ENCODE measurements around the gene PARD3. TPM values are rescaled to one million over a fixed set of nuclear protein-coding genes. Genes with fewer than 3 reads are reported as not detected.
A peak's percentile ranks its signal among the peaks of the same experiment; 100 is the strongest.

Gene PARD3
- total and polyA plus RNA-seq, 8 donors: 25.6 to 54.5 (median 47.8) TPM

DNA sequence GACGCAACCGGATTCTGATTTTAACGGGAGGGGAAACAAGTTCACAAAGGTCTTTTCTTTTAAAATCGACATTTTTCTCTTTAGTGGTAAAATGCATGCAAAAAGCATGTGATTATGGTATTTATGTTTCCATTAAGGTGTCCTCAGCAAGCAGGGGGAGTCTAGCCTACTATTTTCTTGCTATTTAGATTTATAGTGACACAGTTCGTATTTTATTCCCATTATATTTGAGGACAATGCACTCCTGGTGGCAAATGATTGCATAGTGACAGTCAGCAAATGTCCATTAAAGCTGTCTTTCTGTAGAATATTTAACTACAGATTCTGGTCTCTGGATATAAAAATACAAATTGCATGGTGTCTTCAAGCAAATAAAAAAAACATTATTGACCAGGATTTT lies 554.2 kb downstream of the PARD3 start:
- intact Hi-C loops (cut with DNase I): no loop called here
- DNase-seq (no peak), ATAC-seq (no peak)
- Histone ChIP-seq H3K27ac (no peak overlapping the region), H3K4me1 (no peaks in the 10 kb centered on the region), H3K9me3 (no peaks in the 10 kb centered on the region), H3K27me3 (no peaks in the 10 kb centered on the region), H3K36me3 (no peaks in the 10 kb centered on the region), H3K4me3 (no peak overlapping the region)
- TF ChIP-seq CTCF (IDR thresholded peaks at IDR 0.05): no peak

GRCh38 chr10:34256216-34256615 lies 558.9 kb downstream of the PARD3 start:
- TF ChIP-seq CTCF (IDR thresholded peaks at IDR 0.05): no peak
- no peak overlapping the region for H3K27ac ChIP-seq
- no peaks in the 10 kb centered on the region for H3K4me1 ChIP-seq
- no peak for DNase-seq
- no peaks in the 10 kb centered on the region for H3K9me3 ChIP-seq
- intact Hi-C loops (cut with DNase I): no loop called here
- H3K27me3 ChIP-seq: no peaks in the 10 kb centered on the region
- H3K4me3 ChIP-seq: no peak overlapping the region
- ATAC-seq: no peak
- H3K36me3 ChIP-seq: no peaks in the 10 kb centered on the region

DNA sequence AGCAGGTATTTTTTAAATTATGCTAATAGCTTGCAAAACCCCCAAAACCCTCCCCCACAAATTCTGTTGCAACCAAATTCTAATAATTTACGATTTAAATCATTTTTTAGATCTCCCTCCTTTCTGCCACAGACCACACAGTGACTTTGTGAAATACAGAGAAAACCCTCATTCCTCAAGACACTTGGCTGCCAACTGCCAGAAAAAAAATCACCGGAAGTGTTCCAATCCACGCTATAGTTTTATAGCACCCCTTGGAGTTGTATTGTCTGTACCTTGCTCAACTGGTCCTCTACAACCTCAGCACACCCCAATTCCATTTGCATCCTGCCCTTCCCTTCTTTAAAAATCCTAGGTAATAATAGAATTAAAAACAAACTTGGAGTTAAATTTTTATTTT lies 560.1 kb downstream of the PARD3 start:
- H3K27ac ChIP-seq: no peak overlapping the region
- H3K4me3 ChIP-seq: no peak overlapping the region
- TF ChIP-seq CTCF (IDR thresholded peaks at IDR 0.05): no peak
- no peaks in the 10 kb centered on the region for H3K4me1 ChIP-seq
- H3K27me3 ChIP-seq: no peaks in the 10 kb centered on the region
- intact Hi-C loops (cut with DNase I): no loop called here
- H3K9me3 ChIP-seq: no peaks in the 10 kb centered on the region
- H3K36me3 ChIP-seq: no peaks in the 10 kb centered on the region
- ATAC-seq: no peak
- DNase-seq: no peak

GRCh38 chr10:34254596-34254995 lies 560.5 kb downstream of the PARD3 start:
- Histone ChIP-seq H3K9me3 (no peaks in the 10 kb centered on the region), H3K27ac (no peak overlapping the region), H3K4me1 (no peaks in the 10 kb centered on the region), H3K4me3 (no peak overlapping the region), H3K36me3 (no peaks in the 10 kb centered on the region), H3K27me3 (no peaks in the 10 kb centered on the region)
- peak; percentile 16 for ATAC-seq
- no peak for TF ChIP-seq CTCF (IDR thresholded peaks at IDR 0.05)
- intact Hi-C loops (cut with DNase I): no loop called here
- DNase-seq: no peak

DNA sequence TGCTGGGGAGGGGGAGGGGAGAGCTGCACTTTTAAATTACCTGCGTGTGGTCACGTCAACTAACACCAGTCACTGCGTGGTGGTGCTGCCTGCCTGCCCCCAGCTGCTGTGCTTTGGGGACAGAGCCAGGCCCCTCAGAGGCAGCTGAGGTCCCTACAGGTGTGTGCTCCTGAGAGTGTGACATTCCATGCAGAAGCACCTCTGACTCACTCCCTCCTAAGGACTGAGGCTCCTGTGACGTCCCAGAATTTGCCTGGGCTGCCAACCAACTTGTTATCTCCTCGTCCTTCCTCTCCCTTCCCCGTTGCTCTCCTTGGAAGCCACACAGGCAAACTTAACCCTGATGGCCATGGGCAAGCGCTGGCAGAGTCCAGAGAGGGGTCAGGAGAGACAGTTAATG lies 563.0 kb downstream of the PARD3 start:
- Histone ChIP-seq H3K27me3 (no peaks in the 10 kb centered on the region), H3K4me1 (no peaks in the 10 kb centered on the region), H3K36me3 (no peaks in the 10 kb centered on the region), H3K27ac (no peak overlapping the region), H3K9me3 (no peaks in the 10 kb centered on the region), H3K4me3 (no peak overlapping the region)
- intact Hi-C loops (cut with DNase I): no loop called here
- DNase-seq (peak in 1 of 4 donors; percentile 43), ATAC-seq (peak; percentile 90)
- no peak for TF ChIP-seq CTCF (IDR thresholded peaks at IDR 0.05)
